Nephron progenitor cell (in vitro differentiated cells): Measurements from ENCODE around the gene MMP23B.

ENCODE experiments used
- DNase-seq: peaks from one replicate; pipeline ENCODE4 v3.0.0; 2021
- H3K27ac Mint-ChIP-seq: 2 replicates; pipeline ENCODE4 v1.8.0; 2021; ENCODE audit warnings: mild to moderate bottlenecking, moderate library complexity, mixed read lengths
- H3K27me3 Mint-ChIP-seq: 2 replicates; pipeline ENCODE4 v1.8.0; 2021; ENCODE audit warnings: mild to moderate bottlenecking, low read depth, mixed read lengths; ENCODE audit not compliant: poor library complexity
- H3K36me3 Mint-ChIP-seq: 2 replicates; pipeline ENCODE4 v1.8.0; 2021; ENCODE audit warnings: low read depth, mixed read lengths
- H3K4me1 Mint-ChIP-seq: 2 replicates; pipeline ENCODE4 v1.8.0; 2021; ENCODE audit warnings: mixed read lengths
- H3K4me3 Mint-ChIP-seq: 2 replicates; pipeline ENCODE4 v1.8.0; 2021; ENCODE audit warnings: mild to moderate bottlenecking, moderate library complexity, mixed read lengths
- H3K9me3 Mint-ChIP-seq: 2 replicates; pipeline ENCODE4 v1.8.0; 2021; ENCODE audit warnings: mild to moderate bottlenecking, moderate library complexity, mixed read lengths
- CTCF ChIP-seq: fragments of 200-600 bp; sonication (generic); IDR thresholded peaks from 2 replicates; pipeline ENCODE4 v1.5.0; 2021; ENCODE audit warnings: antibody characterized with exemption

The MMP23B gene

GRCh38 chr1:1599030-1599934, 32.7 kb upstream of the MMP23B start:
- DNase-seq, result peak; percentile 58
- peak overlapping the region; percentile 76 for H3K4me3 Mint-ChIP-seq
- H3K4me1 Mint-ChIP-seq, result peaks cover 5% of the 10 kb centered on the region
- H3K27me3 Mint-ChIP-seq, result peaks cover 42% of the 10 kb centered on the region
- no peak overlapping the region for H3K27ac Mint-ChIP-seq
- peak; percentile 7 for TF ChIP-seq CTCF
- H3K36me3 Mint-ChIP-seq, result no peaks in the 10 kb centered on the region
- H3K9me3 Mint-ChIP-seq, result no peaks in the 10 kb centered on the region

GRCh38 chr1:1599935-1600860, 31.8 kb upstream of the MMP23B start, which contains the start of gene FNDC10:
FNDC10 (minus strand) TSS chr1:1600135; CDS start chr1:1600015, 120 bp downstream.
- no peak for TF ChIP-seq CTCF
- H3K9me3 Mint-ChIP-seq, result no peaks in the 10 kb centered on the region
- no peak within 1 kb of the TSS for H3K27ac Mint-ChIP-seq
- peaks cover 5% of the 10 kb centered on the region for H3K4me1 Mint-ChIP-seq
- H3K4me3 Mint-ChIP-seq, result peak within 1 kb of the TSS; percentile 76
- no peaks in the 10 kb centered on the region for H3K36me3 Mint-ChIP-seq
- peak; percentile 50 for DNase-seq
- H3K27me3 Mint-ChIP-seq, result peaks cover 49% of the 10 kb centered on the region

- Mint-ChIP-seq H3K36me3 (no peaks in the 10 kb centered on the region), H3K9me3 (no peaks in the 10 kb centered on the region), H3K27me3 (peaks cover 49% of the 10 kb centered on the region), H3K4me1 (peaks cover 5% of the 10 kb centered on the region), H3K4me3 (peak overlapping the region; percentile 73), H3K27ac (no peak overlapping the region)
- DNase-seq, result no peak
- no peak for TF ChIP-seq CTCF
Measured at GRCh38 chr1:1600861-1601563, 31.0 kb upstream of the MMP23B start.

- Mint-ChIP-seq H3K9me3 (no peaks in the 10 kb centered on the region), H3K27me3 (peaks cover 49% of the 10 kb centered on the region), H3K27ac (no peak overlapping the region), H3K4me1 (peaks cover 5% of the 10 kb centered on the region), H3K36me3 (no peaks in the 10 kb centered on the region), H3K4me3 (no peak overlapping the region)
- TF ChIP-seq CTCF, result no peak
- no peak for DNase-seq
Measured at GRCh38 chr1:1601564-1602303, 30.2 kb upstream of the MMP23B start.

GRCh38 chr1:1602304-1602967, 29.5 kb upstream of the MMP23B start:
- peaks cover 56% of the 10 kb centered on the region for H3K27me3 Mint-ChIP-seq
- H3K27ac Mint-ChIP-seq, result no peak overlapping the region
- DNase-seq, result no peak
- no peak overlapping the region for H3K4me3 Mint-ChIP-seq
- H3K36me3 Mint-ChIP-seq, result no peaks in the 10 kb centered on the region
- H3K9me3 Mint-ChIP-seq, result no peaks in the 10 kb centered on the region
- TF ChIP-seq CTCF, result no peak
- peaks cover 5% of the 10 kb centered on the region for H3K4me1 Mint-ChIP-seq
